Measurements from ENCODE around the gene DMD.

Gene DMD

DNA sequence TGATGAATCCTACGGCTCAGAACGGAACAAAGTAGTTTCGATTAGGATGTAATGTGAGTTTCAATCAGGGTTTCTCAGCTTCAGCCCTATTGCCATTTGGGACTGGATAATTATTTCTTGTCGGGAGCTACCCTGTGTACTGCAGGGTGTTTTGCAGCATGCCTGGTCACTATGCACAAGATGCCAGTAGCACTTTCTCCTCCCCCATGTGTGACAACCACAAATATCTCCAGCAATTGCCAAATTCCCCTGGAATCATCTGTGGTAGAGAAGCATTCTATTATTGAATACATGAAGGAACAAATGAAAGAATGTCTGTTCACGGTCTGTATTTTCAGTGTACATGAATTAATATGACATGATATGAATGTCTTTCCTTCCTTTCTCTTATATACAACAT, 1356.6 kb downstream of the DMD start:
- no peak overlapping the region for H3K4me3 ChIP-seq (ENCODE audit: low read depth, low read length)
- no peak for TF ChIP-seq CTCF (IDR thresholded peaks at IDR 0.05; ENCODE audit: borderline replicate concordance, insufficient read depth, low read depth, low read length)

- no peak overlapping the region for H3K4me3 ChIP-seq (ENCODE audit: low read depth, low read length)
- TF ChIP-seq CTCF (IDR thresholded peaks at IDR 0.05; ENCODE audit: borderline replicate concordance, insufficient read depth, low read depth, low read length) = no peak
Measured at GRCh38 chrX:31851761-31852160, 1359.6 kb downstream of the DMD start.

DNA sequence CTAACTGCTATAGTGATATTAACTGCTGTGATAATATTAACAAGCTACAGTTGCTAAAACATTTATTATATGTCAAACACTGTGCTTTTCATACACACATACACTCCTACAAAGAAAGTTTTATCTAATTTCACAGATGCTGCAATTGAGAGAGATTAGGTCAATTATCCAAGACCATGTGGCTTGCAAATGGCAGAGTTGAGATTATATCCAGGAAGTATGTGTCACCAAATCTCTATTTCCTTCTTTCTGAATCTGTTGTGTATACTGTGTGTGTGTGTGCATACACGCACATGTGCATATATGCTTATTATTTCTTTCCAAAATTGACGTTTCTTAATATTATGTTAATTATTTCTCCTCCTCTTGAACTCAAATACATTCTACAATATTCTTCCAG, 1363.6 kb downstream of the DMD start:
- TF ChIP-seq CTCF (IDR thresholded peaks at IDR 0.05; ENCODE audit: borderline replicate concordance, insufficient read depth, low read depth, low read length) = no peak
- no peak overlapping the region for H3K4me3 ChIP-seq (ENCODE audit: low read depth, low read length)

GRCh38 chrX:31845003-31845402, 1366.3 kb downstream of the DMD start:
- no peak overlapping the region for H3K4me3 ChIP-seq (ENCODE audit: low read depth, low read length)
- TF ChIP-seq CTCF (IDR thresholded peaks at IDR 0.05; ENCODE audit: borderline replicate concordance, insufficient read depth, low read depth, low read length) = no peak

DNA sequence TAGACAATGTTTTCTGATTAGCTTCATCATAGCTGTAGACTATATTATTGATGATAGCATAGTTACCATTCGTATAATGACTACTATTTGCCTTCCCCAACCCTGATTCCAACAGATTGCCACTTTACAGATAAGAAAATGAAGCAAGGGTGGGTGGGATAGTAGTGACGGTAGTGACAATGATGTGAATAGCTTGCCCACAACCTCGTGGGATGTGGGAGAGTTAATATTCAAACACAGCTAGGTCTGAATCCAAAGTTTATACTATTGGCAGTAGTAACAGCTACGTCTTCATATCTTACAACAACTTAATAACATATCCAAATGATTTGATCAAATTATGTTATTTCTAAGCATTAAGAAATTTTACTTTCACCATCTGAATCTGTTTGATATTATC, 1372.7 kb downstream of the DMD start:
- no peak overlapping the region for H3K4me3 ChIP-seq (ENCODE audit: low read depth, low read length)
- no peak for TF ChIP-seq CTCF (IDR thresholded peaks at IDR 0.05; ENCODE audit: borderline replicate concordance, insufficient read depth, low read depth, low read length)

GRCh38 chrX:31837445-31838049, 1373.8 kb downstream of the DMD start:
- no peak for TF ChIP-seq CTCF (IDR thresholded peaks at IDR 0.05; ENCODE audit: borderline replicate concordance, insufficient read depth, low read depth, low read length)
- H3K4me3 ChIP-seq (ENCODE audit: low read depth, low read length) = no peak overlapping the region

GRCh38 chrX:31836479-31836878, 1374.9 kb downstream of the DMD start:
- no peak for TF ChIP-seq CTCF (IDR thresholded peaks at IDR 0.05; ENCODE audit: borderline replicate concordance, insufficient read depth, low read depth, low read length)
- H3K4me3 ChIP-seq (ENCODE audit: low read depth, low read length) = no peak overlapping the region
